Activated CD8-positive, alpha-beta memory T cell treated with anti-CD3 and anti-CD28 coated beads for 24 hours (primary cell): ENCODE results near the gene TTLL1.
A peak's percentile ranks its signal among the peaks of the same experiment; 100 is the strongest.
"Not testable (repeated sequence)": the region's sequence is repeated elsewhere in the genome, so short reads cannot be mapped to it uniquely, and the experiment has no call there.

Experiments
- DNase-seq: peaks from one replicate; pipeline ENCODE4 v3.0.0-alpha.2; 2020

The TTLL1 gene

GRCh38 chr22:43060183-43060582, 29.0 kb downstream of the TTLL1 start:
- DNase-seq = peak; percentile 74

GRCh38 chr22:43057641-43058040, 31.6 kb downstream of the TTLL1 start:
- no peak for DNase-seq

- DNase-seq = no peak
These were observed 36.0 kb downstream of the TTLL1 start for GRCh38 chr22:43053176-43053575.

GRCh38 chr22:43050995-43051394, 38.2 kb downstream of the TTLL1 start:
- no peak for DNase-seq

GRCh38 chr22:43047605-43048004, 41.6 kb downstream of the TTLL1 start:
- no peak for DNase-seq

- DNase-seq = no peak
These were observed 44.9 kb downstream of the TTLL1 start for GRCh38 chr22:43044290-43044712.

- no peak for DNase-seq
These were observed 47.0 kb downstream of the TTLL1 start for GRCh38 chr22:43042101-43042780.

- DNase-seq = no peak
These were observed 49.4 kb downstream of the TTLL1 start for GRCh38 chr22:43039800-43040199.

- no peak for DNase-seq
These were observed 50.9 kb downstream of the TTLL1 start for GRCh38 chr22:43038325-43038724.

- no peak for DNase-seq
These were observed 52.8 kb downstream of the TTLL1 start for GRCh38 chr22:43036282-43036829.

GRCh38 chr22:43035250-43035649, 53.9 kb downstream of the TTLL1 start:
- no peak for DNase-seq

- no peak for DNase-seq
These were observed 57.6 kb downstream of the TTLL1 start for GRCh38 chr22:43031617-43032016.

GRCh38 chr22:43018615-43019014, 70.6 kb downstream of the TTLL1 start:
- no peak for DNase-seq

- DNase-seq = no peak
These were observed 71.4 kb downstream of the TTLL1 start for GRCh38 chr22:43017525-43018460.

- not testable (repeated sequence) for DNase-seq
These were observed 73.0 kb downstream of the TTLL1 start for GRCh38 chr22:43016150-43016549.

- no peak for DNase-seq
These were observed 73.5 kb downstream of the TTLL1 start for GRCh38 chr22:43015677-43016042.

- DNase-seq = peak; percentile 99
These were observed 74.1 kb downstream of the TTLL1 start, which contains the start of gene PACSIN2 for GRCh38 chr22:43014869-43015676. TSS of gene PACSIN2 (minus strand) at chr22:43015149. CDS start at chr22:42912080, 103,069 bp downstream.

GRCh38 chr22:43014316-43014868, 74.8 kb downstream of the TTLL1 start:
- DNase-seq = peak; percentile 70

GRCh38 chr22:43013355-43014315, 75.6 kb downstream of the TTLL1 start:
- DNase-seq = no peak

- DNase-seq = no peak
These were observed 76.8 kb downstream of the TTLL1 start for GRCh38 chr22:43012390-43012789.

- no peak for DNase-seq
These were observed 78.1 kb downstream of the TTLL1 start for GRCh38 chr22:43011079-43011478.
